IPS DF 4.7 (cell line): ENCODE data around the gene PLPP2.

Experiments used
- DNase-seq: peaks from one replicate; pipeline ENCODE4 v3.0.0-alpha.2; 2013; ENCODE audit warnings: low spot score; ENCODE audit errors: extremely low read depth

The PLPP2 gene

GRCh38 chr19:291006-291521 lies at the start of gene PLPP2:
Gene PLPP2, minus strand, starts transcription at chr19:291403. Its CDS starts 67 bp downstream, at chr19:291336.
- no peak for DNase-seq

GRCh38 chr19:340620-341385 lies 49.6 kb upstream of the PLPP2 start:
- DNase-seq = no peak

- no peak for DNase-seq
Measured at GRCh38 chr19:339262-339887, 48.2 kb upstream of the PLPP2 start.

GRCh38 chr19:338421-338820 lies 47.2 kb upstream of the PLPP2 start:
- DNase-seq = no peak

GRCh38 chr19:336067-336614 lies 44.9 kb upstream of the PLPP2 start:
- DNase-seq = no peak

- DNase-seq = no peak
Measured at GRCh38 chr19:335486-336066, 44.4 kb upstream of the PLPP2 start.

- no peak for DNase-seq
Measured at GRCh38 chr19:335072-335471, 43.9 kb upstream of the PLPP2 start.

GRCh38 chr19:334296-335071 lies 43.3 kb upstream of the PLPP2 start:
- DNase-seq = no peak

GRCh38 chr19:330503-330902 lies 39.3 kb upstream of the PLPP2 start:
- no peak for DNase-seq

GRCh38 chr19:329876-330275 lies 38.7 kb upstream of the PLPP2 start:
- DNase-seq = no peak

GRCh38 chr19:328025-328505 lies 36.9 kb upstream of the PLPP2 start:
- no peak for DNase-seq

- DNase-seq = no peak
Measured at GRCh38 chr19:327291-328024, 36.3 kb upstream of the PLPP2 start.

- DNase-seq = no peak
Measured at GRCh38 chr19:326871-327270, 35.7 kb upstream of the PLPP2 start.

GRCh38 chr19:325937-326565 lies 34.8 kb upstream of the PLPP2 start:
- no peak for DNase-seq

GRCh38 chr19:325173-325936 lies 34.2 kb upstream of the PLPP2 start:
- DNase-seq = no peak

- DNase-seq = no peak
Measured at GRCh38 chr19:324716-325115, 33.5 kb upstream of the PLPP2 start.

- no peak for DNase-seq
Measured at GRCh38 chr19:322616-323015, 31.4 kb upstream of the PLPP2 start.

GRCh38 chr19:318509-318774 lies 27.2 kb upstream of the PLPP2 start:
- DNase-seq = no peak

- no peak for DNase-seq
Measured at GRCh38 chr19:317710-318508, 26.7 kb upstream of the PLPP2 start.
